A549 (cell line): ENCODE data around the gene DOCK1. TPM values are rescaled to one million over a fixed set of nuclear protein-coding genes. Genes with fewer than 3 reads are reported as not detected.

Experiments
- ATAC-seq, 2 experiments: fragments of 200-7000 bp in 1 of 2; fragments of >200 bp in 1 of 2; cut with Nextera tagmentation in 1 of 2; cut with Tn5 transposase in 1 of 2; 3 replicates each; pipeline versions ENCODE4 v1.8.0 to v1.9.1; 2018 to 2020; ENCODE audit warnings: mild to moderate bottlenecking in 1 of 2, moderate library complexity in 1 of 2
- CTCF ChIA-PET: fragments of 300-600 bp; sonication (Branson Sonifier 250); formaldehyde crosslinking; extraction: SDS; loops from one replicate; lab custom pipeline; 2021; ENCODE audit warnings: antibody characterized with exemption, inconsistent platforms; lab: Yijun Ruan, JAX
- POLR2A ChIA-PET: fragments of 350-600 bp; formaldehyde crosslinking; extraction: SDS; loops from one replicate; lab custom pipeline; 2021; ENCODE audit warnings: antibody characterized with exemption, inconsistent platforms; lab: Yijun Ruan, JAX
- DNase-seq, 2 experiments: peaks; one replicate each; pipeline versions ENCODE4 v3.0.0 to v3.0.0-alpha.2; 2011 to 2016; ENCODE audit warnings: low read depth in 1 of 2, low spot score in 1 of 2
- FAIRE-seq: peaks from 2 replicates; lab custom pipeline; 2011; peaks lifted over from hg19 to GRCh38; lab: Jason Lieb, UNC
- H3K27ac ChIP-seq, 2 experiments: fragments of >200 bp; sonication (Bioruptor Twin); formaldehyde crosslinking; 3 replicates each; pipeline ENCODE4 v1.5.1; 2016 to 2017
- H3K4me1 ChIP-seq: fragments of >200 bp; sonication (Bioruptor Twin); formaldehyde crosslinking; 3 replicates; pipeline ENCODE4 v1.6.1; 2016
- H3K4me2 ChIP-seq: fragments of >200 bp; sonication (Bioruptor Twin); formaldehyde crosslinking; 3 replicates; pipeline ENCODE4 v1.6.1; 2016
- H3K4me3 ChIP-seq: fragments of >200 bp; sonication (Bioruptor Twin); formaldehyde crosslinking; 3 replicates; pipeline ENCODE4 v1.5.1; 2016
- H3K9me3 ChIP-seq: fragments of >200 bp; sonication (Bioruptor Twin); formaldehyde crosslinking; 3 replicates; pipeline ENCODE4 v1.6.1; 2016
- BHLHE40 ChIP-seq: IDR thresholded peaks from 2 replicates; pipeline ENCODE4 v1.6.1; 2012; ENCODE audit warnings: low read depth, low read length, inconsistent platforms
- CBX8 ChIP-seq: fragments of 200-600 bp; sonication (generic); IDR thresholded peaks from 2 replicates; pipeline ENCODE4 v1.6.1; 2016
- FOSL2 ChIP-seq, 2 experiments: fragments of 450-650 bp in 1 of 2; fragments of >200 bp in 1 of 2; sonication (Bioruptor Twin) in 1 of 2; formaldehyde crosslinking; IDR thresholded peaks; 2 replicates each; pipeline versions ENCODE4 v1.5.0 to v1.6.1; 2016 to 2020; ENCODE audit warnings: mild to moderate bottlenecking in 1 of 2, moderate library complexity in 1 of 2
- FOXS1 ChIP-seq: fragments of 250-450 bp; sonication (Bioruptor Pico); IDR thresholded peaks from 2 replicates; pipeline ENCODE4 v1.5.0; 2020; ENCODE audit warnings: mild to moderate bottlenecking, moderate library complexity
- HDAC2 ChIP-seq: fragments of 200-600 bp; sonication (generic); IDR thresholded peaks from 2 replicates; pipeline ENCODE4 v1.6.1; 2016
- HOXB13 ChIP-seq: fragments of 250-450 bp; sonication (Bioruptor Pico); IDR thresholded peaks from 2 replicates; pipeline ENCODE4 v1.5.0; 2020; ENCODE audit warnings: low read depth, mild to moderate bottlenecking, moderate library complexity
- HOXB5 ChIP-seq: fragments of 250-450 bp; sonication (Bioruptor Pico); IDR thresholded peaks from 2 replicates; pipeline ENCODE4 v1.5.0; 2020; ENCODE audit warnings: mild to moderate bottlenecking, moderate library complexity
- KDM5A ChIP-seq: fragments of 200-600 bp; sonication (generic); IDR thresholded peaks from 2 replicates; pipeline ENCODE4 v1.6.1; 2016; ENCODE audit warnings: antibody characterized with exemption, mild to moderate bottlenecking
- RAD21 ChIP-seq, 2 experiments: fragments of >200 bp in 1 of 2; sonication (Bioruptor Twin) in 1 of 2; formaldehyde crosslinking in 1 of 2; IDR thresholded peaks in 1 of 2; conservative IDR thresholded peaks in 1 of 2; 2 replicates in 1 of 2; 3 replicates in 1 of 2; pipeline ENCODE4 v1.6.1; 2012 to 2018; ENCODE audit warnings: inconsistent platforms in 1 of 2
- RFX5 ChIP-seq: fragments of 450-650 bp; IDR thresholded peaks from 2 replicates; pipeline ENCODE4 v1.7.1; 2014; ENCODE audit warnings: antibody characterized with exemption, mild to moderate bottlenecking, moderate library complexity
- RNF2 ChIP-seq: fragments of 200-600 bp; sonication (generic); IDR thresholded peaks from 2 replicates; pipeline ENCODE4 v1.6.1; 2016; ENCODE audit warnings: low read depth, mild to moderate bottlenecking, antibody characterized with exemption, moderate library complexity, borderline replicate concordance
- SMC3 ChIP-seq: fragments of >200 bp; sonication (Bioruptor Twin); formaldehyde crosslinking; IDR thresholded peaks from 3 replicates; pipeline ENCODE4 v1.6.1; 2018; ENCODE audit warnings: inconsistent platforms
- TFCP2L1 ChIP-seq: fragments of 250-450 bp; sonication (Bioruptor Pico); IDR thresholded peaks from 2 replicates; pipeline ENCODE4 v1.5.0; 2021; ENCODE audit warnings: mild to moderate bottlenecking
- ZC3H11A ChIP-seq: fragments of 450-650 bp; IDR thresholded peaks from 2 replicates; pipeline ENCODE4 v1.6.1; 2014; ENCODE audit warnings: antibody characterized with exemption, mild to moderate bottlenecking
- ZNF302 ChIP-seq: fragments of 250-450 bp; sonication (Bioruptor Pico); IDR thresholded peaks from 2 replicates; pipeline ENCODE4 v1.9.0; 2021; ENCODE audit warnings: inconsistent platforms, mild to moderate bottlenecking, moderate library complexity
- WGBS: methylation state at CpG from one replicate; pipeline ENCODE4 v1.1.6; 2017; ENCODE audit errors: missing lambda C conversion rate; 5-methylcytosine and 5-hydroxymethylcytosine counted together
- polyA plus RNA-seq, 4 experiments: library from polyadenylated mRNA; depleted of rRNA in 3 of 4; stranded (reverse); fragments of >200 nt; fragmentation: RNase III in 1 of 4; extraction: RNeasy Plus Mini Kit Qiagen cat#74134 plus additional on column Dnase treatment in 1 of 4; gene quantifications; 2 replicates in 3 of 4; 3 replicates in 1 of 4; pipeline ENCODE4 v1.2.3, GENCODE V29; 2011 to 2017
- TF ChIP-seq, protein P1 (sequence below): fragments of 200-600 bp; sonication (generic); IDR thresholded peaks from 2 replicates; pipeline ENCODE4 v1.6.1; 2016; ENCODE audit warnings: antibody characterized with exemption, mild to moderate bottlenecking, moderate library complexity
- TF ChIP-seq, protein P2 (sequence below): fragments of 150-350 bp; IDR thresholded peaks from 2 replicates; pipeline ENCODE4 v1.6.1; 2014; ENCODE audit warnings: low read depth, mild to moderate bottlenecking, low read length
- TF ChIP-seq, protein P3 (sequence below): fragments of 250-450 bp; sonication (Bioruptor Pico); IDR thresholded peaks from 2 replicates; pipeline ENCODE4 v1.5.0; 2021; ENCODE audit warnings: mild to moderate bottlenecking, moderate library complexity, borderline replicate concordance
- TF ChIP-seq, protein P4 (sequence below): fragments of 250-450 bp; sonication (Bioruptor Pico); IDR thresholded peaks from 2 replicates; pipeline ENCODE4 v1.5.0; 2020; ENCODE audit warnings: low read depth, mild to moderate bottlenecking, moderate library complexity
- TF ChIP-seq, protein P5 (sequence below): fragments of 450-650 bp; IDR thresholded peaks from 2 replicates; pipeline ENCODE4 v1.6.1; 2014; ENCODE audit warnings: antibody characterized with exemption

The DOCK1 gene
- polyA plus RNA-seq, 2 of the 4 experiments (the other 2 are of a cell fraction), result 22.6 to 28.2 TPM

DNA sequence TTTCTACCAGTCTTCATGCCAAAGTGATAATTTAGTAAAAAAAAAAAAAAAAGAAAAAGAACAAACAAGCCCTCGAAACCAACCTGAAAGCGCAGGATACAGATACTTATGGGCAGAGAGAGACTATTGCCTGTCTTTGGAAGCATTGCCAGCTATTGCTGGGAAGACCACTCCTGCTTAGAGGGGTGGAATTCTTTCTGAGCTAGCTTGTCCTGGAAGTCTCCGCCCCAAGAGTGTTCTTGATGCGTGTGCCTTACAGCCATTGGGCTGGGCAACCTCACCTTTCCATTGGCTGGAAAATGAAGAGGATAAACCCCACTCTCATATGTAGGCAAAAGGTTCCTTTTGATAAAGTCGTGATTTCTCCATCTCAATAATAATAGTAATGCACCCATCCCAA lies 311.0 kb downstream of the DOCK1 start (continued):
- TF ChIP-seq, protein P1, sequence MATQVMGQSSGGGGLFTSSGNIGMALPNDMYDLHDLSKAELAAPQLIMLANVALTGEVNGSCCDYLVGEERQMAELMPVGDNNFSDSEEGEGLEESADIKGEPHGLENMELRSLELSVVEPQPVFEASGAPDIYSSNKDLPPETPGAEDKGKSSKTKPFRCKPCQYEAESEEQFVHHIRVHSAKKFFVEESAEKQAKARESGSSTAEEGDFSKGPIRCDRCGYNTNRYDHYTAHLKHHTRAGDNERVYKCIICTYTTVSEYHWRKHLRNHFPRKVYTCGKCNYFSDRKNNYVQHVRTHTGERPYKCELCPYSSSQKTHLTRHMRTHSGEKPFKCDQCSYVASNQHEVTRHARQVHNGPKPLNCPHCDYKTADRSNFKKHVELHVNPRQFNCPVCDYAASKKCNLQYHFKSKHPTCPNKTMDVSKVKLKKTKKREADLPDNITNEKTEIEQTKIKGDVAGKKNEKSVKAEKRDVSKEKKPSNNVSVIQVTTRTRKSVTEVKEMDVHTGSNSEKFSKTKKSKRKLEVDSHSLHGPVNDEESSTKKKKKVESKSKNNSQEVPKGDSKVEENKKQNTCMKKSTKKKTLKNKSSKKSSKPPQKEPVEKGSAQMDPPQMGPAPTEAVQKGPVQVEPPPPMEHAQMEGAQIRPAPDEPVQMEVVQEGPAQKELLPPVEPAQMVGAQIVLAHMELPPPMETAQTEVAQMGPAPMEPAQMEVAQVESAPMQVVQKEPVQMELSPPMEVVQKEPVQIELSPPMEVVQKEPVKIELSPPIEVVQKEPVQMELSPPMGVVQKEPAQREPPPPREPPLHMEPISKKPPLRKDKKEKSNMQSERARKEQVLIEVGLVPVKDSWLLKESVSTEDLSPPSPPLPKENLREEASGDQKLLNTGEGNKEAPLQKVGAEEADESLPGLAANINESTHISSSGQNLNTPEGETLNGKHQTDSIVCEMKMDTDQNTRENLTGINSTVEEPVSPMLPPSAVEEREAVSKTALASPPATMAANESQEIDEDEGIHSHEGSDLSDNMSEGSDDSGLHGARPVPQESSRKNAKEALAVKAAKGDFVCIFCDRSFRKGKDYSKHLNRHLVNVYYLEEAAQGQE, result no peak
- TF ChIP-seq RNF2 (no peak), HDAC2 (no peak), FOSL2 (IDR thresholded peaks at IDR 0.05) (no peak), FOSL2 (CRISPR knock-in tag; IDR thresholded peaks at IDR 0.05) (no peak)
- TF ChIP-seq, protein P2, sequence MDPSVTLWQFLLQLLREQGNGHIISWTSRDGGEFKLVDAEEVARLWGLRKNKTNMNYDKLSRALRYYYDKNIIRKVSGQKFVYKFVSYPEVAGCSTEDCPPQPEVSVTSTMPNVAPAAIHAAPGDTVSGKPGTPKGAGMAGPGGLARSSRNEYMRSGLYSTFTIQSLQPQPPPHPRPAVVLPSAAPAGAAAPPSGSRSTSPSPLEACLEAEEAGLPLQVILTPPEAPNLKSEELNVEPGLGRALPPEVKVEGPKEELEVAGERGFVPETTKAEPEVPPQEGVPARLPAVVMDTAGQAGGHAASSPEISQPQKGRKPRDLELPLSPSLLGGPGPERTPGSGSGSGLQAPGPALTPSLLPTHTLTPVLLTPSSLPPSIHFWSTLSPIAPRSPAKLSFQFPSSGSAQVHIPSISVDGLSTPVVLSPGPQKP, result no peak
- TF ChIP-seq, all 56 proteins: peak for 0

DNA sequence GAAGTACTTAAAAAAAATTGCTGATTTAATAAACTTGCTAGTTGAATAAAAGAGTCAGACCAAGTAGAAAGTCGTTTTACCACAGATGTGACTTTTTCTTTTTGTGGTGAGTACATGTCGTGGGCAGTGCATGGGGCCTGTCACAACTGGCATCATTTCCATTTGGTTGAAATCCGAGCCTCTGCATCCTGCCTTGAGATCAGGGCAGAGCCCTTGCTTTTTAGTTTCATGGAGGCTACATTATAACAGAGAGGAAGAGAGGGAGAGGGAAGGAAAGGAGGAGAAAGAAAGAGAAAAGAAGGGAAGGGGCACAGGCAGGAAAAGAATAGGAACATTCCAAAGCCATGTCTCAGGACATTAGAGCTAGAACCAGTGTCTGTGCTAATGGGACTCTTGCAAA lies 311.6 kb downstream of the DOCK1 start:
- CTCF ChIA-PET, result no interaction called here

DNA sequence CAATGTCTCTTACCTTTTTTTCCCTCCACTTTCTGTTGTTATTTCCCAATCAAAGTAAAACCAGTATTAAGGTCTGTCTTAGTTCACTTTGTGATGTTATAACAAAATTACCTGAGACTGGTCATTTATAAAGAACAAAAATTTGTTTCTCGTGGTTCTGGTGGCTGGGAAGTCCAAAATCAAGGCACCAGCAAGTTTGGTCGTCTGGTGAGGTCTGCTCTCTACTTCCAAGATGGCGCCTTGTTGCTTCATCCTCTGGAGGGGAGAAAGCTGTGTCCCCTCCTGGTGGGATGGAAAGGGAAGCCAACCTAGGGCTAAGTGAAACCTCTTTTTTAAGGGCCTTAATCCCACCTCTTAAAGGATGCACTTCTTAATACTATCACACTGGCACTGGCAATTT lies 313.4 kb downstream of the DOCK1 start:
- FAIRE-seq (no peak), ATAC-seq (no peak), DNase-seq (no peak)
- Histone ChIP-seq H3K4me3 (no peak overlapping the region), H3K4me1 (no peaks in the 10 kb centered on the region), H3K4me2 (no peak overlapping the region), H3K27ac (no peak overlapping the region), H3K9me3 (no peaks in the 10 kb centered on the region)
- ChIA-PET POLR2A (no interaction called here), CTCF (no interaction called here)
- WGBS, result 85% methylated on average over 3 of the region's 3 CpGs
- TF ChIP-seq ZC3H11A (no peak), FOXS1 (CRISPR knock-in tag) (no peak), RFX5 (no peak), KDM5A (no peak), RNF2 (no peak), HOXB5 (CRISPR knock-in tag) (no peak), HOXB13 (no peak)
- TF ChIP-seq, protein P3, sequence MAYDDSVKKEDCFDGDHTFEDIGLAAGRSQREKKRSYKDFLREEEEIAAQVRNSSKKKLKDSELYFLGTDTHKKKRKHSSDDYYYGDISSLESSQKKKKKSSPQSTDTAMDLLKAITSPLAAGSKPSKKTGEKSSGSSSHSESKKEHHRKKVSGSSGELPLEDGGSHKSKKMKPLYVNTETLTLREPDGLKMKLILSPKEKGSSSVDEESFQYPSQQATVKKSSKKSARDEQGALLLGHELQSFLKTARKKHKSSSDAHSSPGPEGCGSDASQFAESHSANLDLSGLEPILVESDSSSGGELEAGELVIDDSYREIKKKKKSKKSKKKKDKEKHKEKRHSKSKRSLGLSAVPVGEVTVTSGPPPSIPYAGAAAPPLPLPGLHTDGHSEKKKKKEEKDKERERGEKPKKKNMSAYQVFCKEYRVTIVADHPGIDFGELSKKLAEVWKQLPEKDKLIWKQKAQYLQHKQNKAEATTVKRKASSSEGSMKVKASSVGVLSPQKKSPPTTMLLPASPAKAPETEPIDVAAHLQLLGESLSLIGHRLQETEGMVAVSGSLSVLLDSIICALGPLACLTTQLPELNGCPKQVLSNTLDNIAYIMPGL (CRISPR knock-in tag), result no peak
- TF ChIP-seq, protein P1, result no peak

More for the DNA sequence above, 311.6 kb downstream of the DOCK1 start:
- Histone ChIP-seq H3K4me1 (no peaks in the 10 kb centered on the region), H3K27ac (no peak overlapping the region), H3K4me2 (no peak overlapping the region), H3K4me3 (no peak overlapping the region), H3K9me3 (no peaks in the 10 kb centered on the region)
- no peak for TF ChIP-seq KDM5A
- no peak for TF ChIP-seq TFCP2L1 (CRISPR knock-in tag)
- TF ChIP-seq ZNF302 (CRISPR knock-in tag), result no peak
- TF ChIP-seq CBX8, result no peak
- TF ChIP-seq, protein P4, sequence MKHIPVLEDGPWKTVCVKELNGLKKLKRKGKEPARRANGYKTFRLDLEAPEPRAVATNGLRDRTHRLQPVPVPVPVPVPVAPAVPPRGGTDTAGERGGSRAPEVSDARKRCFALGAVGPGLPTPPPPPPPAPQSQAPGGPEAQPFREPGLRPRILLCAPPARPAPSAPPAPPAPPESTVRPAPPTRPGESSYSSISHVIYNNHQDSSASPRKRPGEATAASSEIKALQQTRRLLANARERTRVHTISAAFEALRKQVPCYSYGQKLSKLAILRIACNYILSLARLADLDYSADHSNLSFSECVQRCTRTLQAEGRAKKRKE (CRISPR knock-in tag), result no peak
- TF ChIP-seq, protein P5, sequence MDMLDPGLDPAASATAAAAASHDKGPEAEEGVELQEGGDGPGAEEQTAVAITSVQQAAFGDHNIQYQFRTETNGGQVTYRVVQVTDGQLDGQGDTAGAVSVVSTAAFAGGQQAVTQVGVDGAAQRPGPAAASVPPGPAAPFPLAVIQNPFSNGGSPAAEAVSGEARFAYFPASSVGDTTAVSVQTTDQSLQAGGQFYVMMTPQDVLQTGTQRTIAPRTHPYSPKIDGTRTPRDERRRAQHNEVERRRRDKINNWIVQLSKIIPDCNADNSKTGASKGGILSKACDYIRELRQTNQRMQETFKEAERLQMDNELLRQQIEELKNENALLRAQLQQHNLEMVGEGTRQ, result no peak
- no peak for TF ChIP-seq RAD21 (conservative IDR thresholded peaks at IDR 0.05 in 1 of 2, IDR thresholded peaks at IDR 0.05 in 1 of 2)
- TF ChIP-seq, protein P3 (CRISPR knock-in tag), result no peak
- TF ChIP-seq BHLHE40, result no peak
- no peak for TF ChIP-seq SMC3
- FAIRE-seq (no peak), DNase-seq (no peak), ATAC-seq (no peak)
- POLR2A ChIA-PET, result no interaction called here
- 82% methylated on average over 3 of the region's 3 CpGs for WGBS
